Measurements from ENCODE around the gene DLGAP1. TPM values are rescaled to one million over a fixed set of nuclear protein-coding genes. Genes with fewer than 3 reads are reported as not detected.

DLGAP1 gene
- total RNA-seq, 4 donors from 2014 or later, result 2.0 to 4.7 (median 2.1) TPM; not detected in 1

GRCh38 chr18:3717376-3718025 lies 737.6 kb downstream of the DLGAP1 start:
- Histone ChIP-seq H3K4me1 (no peaks in the 10 kb centered on the region), H3K4me3 (no peak overlapping the region), H3K9me3 (no peaks in the 10 kb centered on the region), H3K36me3 (no peaks in the 10 kb centered on the region), H3K27ac (no peak overlapping the region), H3K27me3 (no peaks in the 10 kb centered on the region)
- no peak for TF ChIP-seq POLR2AphosphoS5 (IDR thresholded peaks at IDR 0.05)
- TF ChIP-seq CTCF (IDR thresholded peaks at IDR 0.05), result no peak
- TF ChIP-seq POLR2A (IDR thresholded peaks at IDR 0.05), result no peak
- WGBS, result 63% methylated on average over 5 of the region's 5 CpGs
- no peak for DNase-seq (ENCODE audit: low spot score in 2 of 2)

GRCh38 chr18:3716116-3716660 lies 738.9 kb downstream of the DLGAP1 start:
- Histone ChIP-seq H3K4me1 (peaks cover 4% of the 10 kb centered on the region), H3K4me3 (no peak overlapping the region), H3K27me3 (no peaks in the 10 kb centered on the region), H3K9me3 (no peaks in the 10 kb centered on the region), H3K36me3 (no peaks in the 10 kb centered on the region), H3K27ac (no peak overlapping the region)
- WGBS, result 83% methylated on average over 1 of the region's 1 CpG
- no peak for DNase-seq (ENCODE audit: low spot score in 2 of 2)
- TF ChIP-seq EP300 (IDR thresholded peaks at IDR 0.05) (no peak), POLR2AphosphoS5 (IDR thresholded peaks at IDR 0.05) (no peak), POLR2A (IDR thresholded peaks at IDR 0.05) (no peak), CTCF (IDR thresholded peaks at IDR 0.05) (no peak)

GRCh38 chr18:3715231-3716080 lies 739.7 kb downstream of the DLGAP1 start:
- Histone ChIP-seq H3K4me1 (peaks cover 10% of the 10 kb centered on the region), H3K4me3 (no peak overlapping the region), H3K27me3 (no peaks in the 10 kb centered on the region), H3K27ac (no peak overlapping the region), H3K36me3 (no peaks in the 10 kb centered on the region), H3K9me3 (no peaks in the 10 kb centered on the region)
- WGBS, result 60% methylated on average over 5 of the region's 5 CpGs
- TF ChIP-seq POLR2AphosphoS5 (IDR thresholded peaks at IDR 0.05), result no peak
- no peak for TF ChIP-seq POLR2A (IDR thresholded peaks at IDR 0.05)
- TF ChIP-seq CTCF (IDR thresholded peaks at IDR 0.05), result no peak
- TF ChIP-seq EP300 (IDR thresholded peaks at IDR 0.05), result no peak
- DNase-seq (ENCODE audit: low spot score in 2 of 2), result no peak

GRCh38 chr18:3713708-3714107 lies 741.4 kb downstream of the DLGAP1 start:
- H3K27me3 ChIP-seq, result no peaks in the 10 kb centered on the region
- no peak for DNase-seq (ENCODE audit: low spot score in 2 of 2)
- TF ChIP-seq EP300 (IDR thresholded peaks at IDR 0.05) (no peak), CTCF (IDR thresholded peaks at IDR 0.05) (no peak), POLR2A (IDR thresholded peaks at IDR 0.05) (no peak), POLR2AphosphoS5 (IDR thresholded peaks at IDR 0.05) (no peak)
- peaks cover 10% of the 10 kb centered on the region for H3K4me1 ChIP-seq
- H3K36me3 ChIP-seq, result no peaks in the 10 kb centered on the region
- H3K4me3 ChIP-seq, result no peak overlapping the region
- WGBS, result 91% methylated on average over 8 of the region's 8 CpGs
- no peak overlapping the region for H3K27ac ChIP-seq
- no peaks in the 10 kb centered on the region for H3K9me3 ChIP-seq

- Histone ChIP-seq H3K4me1 (peaks cover 10% of the 10 kb centered on the region), H3K27ac (no peak overlapping the region), H3K9me3 (no peaks in the 10 kb centered on the region), H3K36me3 (no peaks in the 10 kb centered on the region), H3K4me3 (no peak overlapping the region), H3K27me3 (no peaks in the 10 kb centered on the region)
- WGBS, result 62% methylated on average over 4 of the region's 4 CpGs
- DNase-seq (ENCODE audit: low spot score in 2 of 2), result no peak
- TF ChIP-seq POLR2AphosphoS5 (IDR thresholded peaks at IDR 0.05) (no peak), EP300 (IDR thresholded peaks at IDR 0.05) (no peak), POLR2A (IDR thresholded peaks at IDR 0.05) (no peak), CTCF (IDR thresholded peaks at IDR 0.05) (no peak)
These were observed 741.9 kb downstream of the DLGAP1 start for GRCh38 chr18:3713166-3713565.
